ENCODE results near the gene PLSCR4.
A peak's percentile ranks its signal among the peaks of the same experiment; 100 is the strongest.

PLSCR4 gene

GRCh38 chr3:146160964-146161662 lies 89.8 kb downstream of the PLSCR4 start, which contains the start of gene PLOD2:
Gene PLOD2, minus strand, starts transcription at chr3:146161184. Its CDS starts 195 bp downstream, at chr3:146160989.
- DNase-seq (ENCODE audit: insufficient read length, low spot score) (peak; percentile 59), FAIRE-seq (no peak)
- TF ChIP-seq CTCF (IDR thresholded peaks at IDR 0.05; ENCODE audit: insufficient read depth, missing control alignments) = no peak

GRCh38 chr3:146160321-146160963 lies 90.5 kb downstream of the PLSCR4 start:
- DNase-seq (ENCODE audit: insufficient read length, low spot score) = no peak
- TF ChIP-seq CTCF (IDR thresholded peaks at IDR 0.05; ENCODE audit: insufficient read depth, missing control alignments) = peak; percentile 28
- FAIRE-seq = no peak

- FAIRE-seq = no peak
- no peak for TF ChIP-seq CTCF (IDR thresholded peaks at IDR 0.05; ENCODE audit: insufficient read depth, missing control alignments)
- no peak for DNase-seq (ENCODE audit: insufficient read length, low spot score)
Measured at GRCh38 chr3:146159616-146160320, 91.1 kb downstream of the PLSCR4 start.

- DNase-seq (ENCODE audit: insufficient read length, low spot score) (no peak), FAIRE-seq (no peak)
- no peak for TF ChIP-seq CTCF (IDR thresholded peaks at IDR 0.05; ENCODE audit: insufficient read depth, missing control alignments)
Measured at GRCh38 chr3:146159037-146159436, 91.9 kb downstream of the PLSCR4 start.

- FAIRE-seq (no peak), DNase-seq (ENCODE audit: insufficient read length, low spot score) (no peak)
- no peak for TF ChIP-seq CTCF (IDR thresholded peaks at IDR 0.05; ENCODE audit: insufficient read depth, missing control alignments)
Measured at GRCh38 chr3:146157325-146158060, 93.4 kb downstream of the PLSCR4 start.

GRCh38 chr3:146156666-146157314 lies 94.1 kb downstream of the PLSCR4 start:
- FAIRE-seq (no peak), DNase-seq (ENCODE audit: insufficient read length, low spot score) (no peak)
- TF ChIP-seq CTCF (IDR thresholded peaks at IDR 0.05; ENCODE audit: insufficient read depth, missing control alignments) = no peak
